Activated CD8-positive, alpha-beta memory T cell treated with anti-CD3 and anti-CD28 coated beads, Interleukin-2, amount 50 U/mL, for 1 hour (primary cell): ENCODE data around the gene R3HDM2.

Source experiments
- DNase-seq: peaks from one replicate; pipeline ENCODE4 v3.0.0-alpha.2; 2020; ENCODE audit errors: extremely low read depth

Gene R3HDM2

DNA sequence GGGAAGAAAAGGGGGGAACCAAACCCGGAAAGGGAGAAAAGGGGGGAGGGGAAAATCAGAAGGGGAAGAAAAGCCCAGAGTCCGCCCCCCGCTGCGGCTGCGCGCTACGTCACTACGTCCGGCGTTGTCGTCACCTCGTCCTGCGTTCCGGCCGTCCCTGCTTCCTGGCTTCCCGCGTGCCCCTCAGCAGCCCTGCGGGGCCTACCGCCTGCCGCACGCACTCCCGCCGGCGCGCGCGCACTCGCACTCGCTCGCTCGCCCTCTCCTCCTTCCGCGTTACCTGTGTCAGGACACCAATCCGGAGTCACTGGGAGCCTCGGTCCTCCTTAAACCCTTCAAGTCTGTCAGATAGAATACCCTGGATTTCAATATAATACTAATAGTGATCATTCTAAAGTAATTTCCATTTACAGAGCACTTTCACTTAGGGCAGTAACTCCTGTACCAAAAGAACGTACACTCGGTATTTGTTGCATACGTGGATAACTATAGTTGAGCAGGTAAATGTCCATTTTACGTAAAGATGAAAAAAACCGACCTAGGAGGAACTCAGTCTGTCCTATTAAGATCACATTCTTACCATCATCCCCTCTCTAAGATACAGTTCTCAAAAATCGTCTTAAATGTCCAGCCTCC, at the start of gene R3HDM2:
TSS of gene R3HDM2 (minus strand) at position 113 of the 636 bp plus-strand sequence. CDS start 120,615 bp downstream, outside the sequence.
- peak; percentile 81 for DNase-seq

DNA sequence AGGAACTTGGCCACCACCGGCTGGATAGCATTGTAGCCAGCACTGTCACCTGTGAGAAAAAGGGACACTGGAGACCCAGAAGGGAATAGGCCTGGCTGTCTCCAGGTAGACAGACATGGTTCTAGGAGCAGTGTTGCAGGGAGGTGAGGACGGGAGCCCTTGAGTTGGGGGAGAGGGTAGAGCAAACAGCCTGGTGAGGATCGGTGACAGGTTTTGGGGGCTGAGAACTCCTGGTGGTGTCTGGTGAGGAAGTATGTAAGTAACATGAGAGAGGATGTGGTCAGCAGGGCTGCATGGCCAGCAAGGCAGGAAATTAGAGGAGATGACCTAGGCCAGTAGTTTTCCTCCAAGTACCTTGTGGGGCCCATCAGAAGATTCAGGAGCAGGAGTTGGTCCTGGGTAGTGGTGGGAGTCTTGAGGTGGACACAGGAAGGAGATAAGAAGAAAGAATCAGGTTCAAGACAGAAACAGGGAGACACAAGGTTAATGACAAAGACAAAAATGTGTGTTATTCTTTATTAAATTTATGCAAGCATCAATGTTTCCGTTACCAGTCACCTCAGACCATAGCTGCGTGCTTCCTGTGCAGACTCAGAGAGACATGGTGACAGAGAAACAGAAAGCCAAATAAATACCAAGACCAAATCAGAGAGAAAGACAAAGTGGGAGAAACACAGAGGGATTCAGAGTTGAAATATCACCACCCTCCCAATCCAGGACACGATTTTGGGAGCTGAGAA, 48.7 kb upstream of the R3HDM2 start, which contains the start of gene ARHGAP9:
TSS of gene ARHGAP9 (minus strand) at position 491 of the 740 bp plus-strand sequence. CDS start at position 31, 460 bp downstream.
- DNase-seq = no peak

DNA sequence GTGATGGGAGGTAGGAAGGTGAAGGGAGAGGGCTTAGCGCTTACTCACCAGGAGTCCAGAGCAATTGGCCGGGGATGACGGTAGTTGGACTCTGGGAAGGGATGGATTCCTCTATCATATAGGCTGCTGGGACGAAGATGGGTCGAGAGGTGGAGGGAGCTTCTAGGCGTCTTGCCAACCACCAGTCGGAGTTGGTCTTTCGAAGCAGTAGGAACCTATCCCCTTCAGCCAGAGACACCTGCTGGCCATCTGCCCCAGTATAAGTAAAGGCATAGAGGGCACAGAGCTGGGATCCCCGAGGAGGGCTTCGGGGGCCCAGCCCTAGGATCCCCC, 48.2 kb upstream of the R3HDM2 start:
- no peak for DNase-seq

DNA sequence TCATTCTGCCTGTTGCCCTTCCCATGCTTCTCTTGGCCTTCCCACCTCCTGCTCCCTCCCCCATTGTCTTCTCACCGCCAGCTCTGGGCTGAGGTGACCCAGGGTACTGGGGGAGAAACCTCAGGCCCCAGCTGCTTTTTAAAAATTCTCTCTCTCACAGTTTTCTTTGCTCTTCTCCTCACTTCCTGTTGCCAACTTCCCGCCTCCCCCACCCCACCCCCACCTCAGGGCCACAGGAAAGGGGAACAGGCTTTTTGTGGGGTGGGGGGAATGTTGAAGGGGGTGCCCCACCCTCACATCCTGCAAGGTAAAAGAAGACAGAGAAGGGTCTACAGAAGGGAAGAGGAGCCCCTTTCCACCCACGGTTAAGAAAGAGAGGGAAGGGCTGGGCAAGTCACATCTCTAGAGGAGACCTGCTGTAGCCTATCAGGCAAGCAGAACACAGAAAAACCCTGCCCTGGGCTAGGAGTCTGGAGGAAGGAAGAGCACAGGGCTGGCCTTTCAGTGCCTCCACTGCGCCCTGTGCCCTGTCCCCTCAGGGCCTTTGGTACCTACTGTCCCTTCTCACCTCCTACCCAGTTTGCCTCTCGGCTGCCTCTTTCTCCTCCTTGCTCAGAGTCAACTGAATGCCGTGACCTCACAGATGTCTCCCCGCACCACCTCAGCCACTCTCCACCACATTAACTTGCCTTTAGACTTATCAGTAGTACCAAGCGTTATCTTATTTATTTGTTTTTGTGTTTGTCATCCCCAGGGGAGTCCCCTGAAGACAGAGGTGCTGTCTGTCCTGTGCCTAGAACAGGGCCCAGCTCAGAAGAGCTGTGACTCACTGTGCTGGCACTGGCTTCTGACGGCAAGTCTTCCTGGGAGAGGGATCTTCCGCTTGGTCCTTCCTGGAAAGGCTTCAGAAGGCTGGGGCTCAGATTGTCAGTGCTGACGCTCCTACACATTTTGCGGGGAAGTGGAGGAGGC, 47.2 kb upstream of the R3HDM2 start:
- no peak for DNase-seq

GRCh38 chr12:57476993-57477709, 46.3 kb upstream of the R3HDM2 start:
- DNase-seq = no peak

- no peak for DNase-seq
These were observed 45.5 kb upstream of the R3HDM2 start for GRCh38 chr12:57476162-57476992.

DNA sequence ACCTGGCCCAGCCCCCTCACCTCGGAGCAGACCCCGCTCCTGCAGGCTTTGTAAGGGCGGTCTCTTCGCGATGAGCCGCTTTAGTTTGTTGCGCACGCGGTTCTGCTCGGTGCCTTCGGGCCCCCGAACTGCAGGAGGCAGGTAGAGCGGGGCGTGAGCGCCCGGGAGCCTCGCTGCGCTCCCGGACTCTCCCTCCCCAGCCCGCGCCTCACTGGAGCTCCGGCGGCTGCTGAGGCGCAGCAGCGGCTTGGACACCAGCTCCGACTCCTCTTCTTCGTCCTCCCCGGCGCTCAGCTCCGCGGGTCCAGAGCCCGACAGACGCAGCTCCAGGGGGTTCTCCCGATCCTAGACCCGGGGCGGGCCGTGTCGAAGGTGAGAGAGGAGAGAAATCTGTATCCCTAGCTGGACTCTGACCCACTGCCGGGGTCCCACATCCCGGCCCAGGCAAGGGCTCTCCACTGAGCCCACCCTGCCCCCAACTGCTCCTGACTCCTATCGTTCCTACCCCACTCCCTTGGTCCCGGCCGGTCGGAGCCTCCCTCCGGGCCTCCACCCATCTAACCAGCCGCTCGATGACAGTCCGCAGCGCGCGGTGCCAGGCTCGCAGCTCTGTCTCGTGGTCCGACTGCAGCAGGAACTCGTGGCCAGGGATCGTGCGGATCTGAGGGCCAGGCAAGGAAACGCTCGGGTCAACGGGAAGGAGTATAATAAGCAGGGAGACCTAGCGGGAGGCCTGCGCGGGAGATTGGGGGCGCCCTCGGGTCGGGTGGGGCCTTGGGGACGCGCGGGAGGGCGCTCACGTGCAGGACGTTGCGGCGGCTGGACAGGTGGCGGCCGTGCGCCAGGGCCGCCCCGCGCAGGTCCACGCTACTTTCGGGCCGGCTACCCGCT, 44.7 kb upstream of the R3HDM2 start:
- DNase-seq = no peak

DNA sequence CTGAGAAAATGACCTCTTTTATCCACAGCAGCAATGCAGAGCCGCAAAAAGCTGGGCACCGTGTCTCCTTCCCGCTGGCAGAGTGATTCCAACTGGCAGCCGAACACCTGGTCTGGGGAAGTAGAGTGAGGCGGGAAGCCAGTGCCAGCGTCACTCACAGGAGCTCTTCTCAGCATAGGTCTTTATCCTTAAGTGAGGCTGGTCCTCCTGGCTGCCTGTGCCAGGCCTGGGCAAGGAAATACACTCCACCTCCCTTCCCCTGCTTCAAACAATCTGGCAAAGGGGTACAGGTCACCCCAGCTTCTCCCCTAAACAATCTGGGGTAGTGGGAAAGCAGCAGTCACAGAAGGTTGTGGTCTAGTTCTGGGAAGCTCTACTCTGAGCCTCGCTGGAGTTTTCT, 44.0 kb upstream of the R3HDM2 start:
- DNase-seq = no peak

GRCh38 chr12:57474430-57474829, 43.6 kb upstream of the R3HDM2 start:
- no peak for DNase-seq

DNA sequence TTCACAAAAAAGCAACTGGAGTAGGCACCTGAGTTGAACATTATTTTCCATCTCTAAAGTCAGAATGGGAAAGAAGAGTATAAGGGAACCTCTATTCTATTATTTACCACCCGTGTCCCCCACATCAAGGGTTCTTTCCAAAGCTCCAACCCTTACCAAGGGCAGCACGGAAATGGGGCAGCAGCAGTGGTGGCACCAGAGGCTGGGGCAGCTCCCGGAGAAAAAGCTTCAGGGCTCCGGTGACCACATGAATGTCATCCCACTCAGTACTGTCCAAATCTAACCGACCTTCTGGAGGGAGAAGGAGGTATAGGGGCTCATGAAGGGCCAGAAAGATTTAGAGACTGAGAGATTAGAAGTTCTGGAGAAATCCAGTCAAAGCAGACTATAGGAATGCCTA, 43.0 kb upstream of the R3HDM2 start:
- no peak for DNase-seq

GRCh38 chr12:57473392-57473791, 42.5 kb upstream of the R3HDM2 start:
- DNase-seq = no peak

DNA sequence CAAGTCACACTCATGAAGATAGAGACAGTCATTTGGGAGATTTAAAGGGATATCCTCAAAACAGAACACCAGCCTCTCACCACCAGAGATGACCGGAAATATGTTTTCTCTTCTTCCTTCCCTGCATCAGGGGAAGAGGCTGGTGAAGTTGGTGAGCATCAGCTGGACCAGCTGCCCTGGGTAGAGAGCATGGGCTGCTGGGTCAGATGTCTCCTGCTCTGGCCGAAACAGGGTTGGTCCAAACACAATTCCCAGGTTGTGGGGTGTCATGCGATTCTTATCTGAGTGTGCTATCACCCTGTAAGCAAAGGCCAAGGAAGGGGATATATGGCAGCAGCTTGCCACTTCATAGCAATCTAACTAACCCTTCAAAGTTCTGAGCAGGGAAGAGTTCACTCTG, 41.5 kb upstream of the R3HDM2 start:
- no peak for DNase-seq

GRCh38 chr12:57471661-57472060, 40.8 kb upstream of the R3HDM2 start:
- DNase-seq = no peak

DNA sequence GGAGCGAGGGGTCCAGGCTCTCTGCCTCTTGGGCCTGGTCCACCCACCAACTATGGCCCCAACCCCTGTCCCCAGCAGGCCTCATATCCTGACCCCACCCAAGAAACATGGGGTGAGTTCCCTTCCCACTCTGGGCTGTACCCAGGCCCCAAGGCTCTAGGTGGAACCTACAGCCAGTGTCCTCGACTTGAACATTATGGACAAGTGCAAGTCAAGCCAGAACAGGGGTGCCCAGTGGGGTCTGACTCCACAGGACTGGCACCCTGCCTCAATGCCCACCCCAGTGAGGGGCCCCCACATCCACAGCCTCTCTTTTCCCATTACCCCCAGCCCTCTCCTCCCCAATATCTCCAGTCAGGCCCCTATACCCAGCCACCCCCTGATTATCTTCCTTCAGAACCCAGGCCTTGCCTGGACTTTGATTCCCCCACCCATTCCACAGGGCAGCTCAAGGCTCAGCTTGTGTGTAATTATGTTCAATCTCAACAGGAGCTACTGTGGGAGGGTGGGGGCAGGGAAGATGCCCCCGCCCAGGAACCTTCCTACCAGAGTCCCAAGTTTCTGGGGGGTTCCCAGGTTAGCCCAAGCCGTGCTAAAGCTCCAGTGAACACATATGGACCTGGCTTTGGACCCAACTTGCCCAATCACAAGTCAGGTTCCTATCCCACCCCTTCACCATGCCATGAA, 40.3 kb upstream of the R3HDM2 start:
- no peak for DNase-seq

DNA sequence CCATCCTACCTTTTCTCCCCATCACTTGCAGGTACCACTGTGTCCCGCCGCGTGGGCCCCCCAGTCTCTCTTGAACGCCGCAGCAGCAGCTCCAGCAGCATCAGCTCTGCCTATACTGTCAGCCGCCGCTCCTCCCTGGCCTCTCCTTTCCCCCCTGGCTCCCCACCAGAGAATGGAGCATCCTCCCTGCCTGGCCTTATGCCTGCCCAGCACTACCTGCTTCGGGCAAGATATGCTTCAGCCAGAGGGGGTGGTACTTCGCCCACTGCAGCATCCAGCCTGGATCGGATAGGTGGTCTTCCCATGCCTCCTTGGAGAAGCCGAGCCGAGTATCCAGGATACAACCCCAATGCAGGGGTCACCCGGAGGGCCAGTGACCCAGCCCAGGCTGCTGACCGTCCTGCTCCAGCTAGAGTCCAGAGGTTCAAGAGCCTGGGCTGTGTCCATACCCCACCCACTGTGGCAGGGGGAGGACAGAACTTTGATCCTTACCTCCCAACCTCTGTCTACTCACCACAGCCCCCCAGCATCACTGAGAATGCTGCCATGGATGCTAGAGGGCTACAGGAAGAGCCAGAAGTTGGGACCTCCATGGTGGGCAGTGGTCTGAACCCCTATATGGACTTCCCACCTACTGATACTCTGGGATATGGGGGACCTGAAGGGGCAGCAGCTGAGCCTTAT, 39.6 kb upstream of the R3HDM2 start:
- DNase-seq = no peak

GRCh38 chr12:57469296-57470164, 38.7 kb upstream of the R3HDM2 start:
- DNase-seq = no peak

- no peak for DNase-seq
These were observed 37.1 kb upstream of the R3HDM2 start for GRCh38 chr12:57467915-57468314.
